ENCODE results near the gene WSCD1.

Gene WSCD1

GRCh38 chr17:6110088-6110487, 39.9 kb downstream of the WSCD1 start:
- no peak for DNase-seq

GRCh38 chr17:6110592-6110991, 40.4 kb downstream of the WSCD1 start:
- DNase-seq: no peak

GRCh38 chr17:6120351-6120750, 50.2 kb downstream of the WSCD1 start:
- no peak for DNase-seq

- DNase-seq: no peak
Measured at GRCh38 chr17:6124856-6125255, 54.7 kb downstream of the WSCD1 start.

GRCh38 chr17:6126768-6127167, 56.6 kb downstream of the WSCD1 start:
- DNase-seq: no peak

- no peak for DNase-seq
Measured at GRCh38 chr17:6134721-6135120, 64.5 kb downstream of the WSCD1 start.

- no peak for DNase-seq
Measured at GRCh38 chr17:6135236-6135635, 65.1 kb downstream of the WSCD1 start.

- DNase-seq: no peak
Measured at GRCh38 chr17:6135996-6136395, 65.8 kb downstream of the WSCD1 start.

- no peak for DNase-seq
Measured at GRCh38 chr17:6137716-6138502, 67.7 kb downstream of the WSCD1 start.

GRCh38 chr17:6138761-6139446, 68.7 kb downstream of the WSCD1 start:
- no peak for DNase-seq

- no peak for DNase-seq
Measured at GRCh38 chr17:6139447-6139832, 69.3 kb downstream of the WSCD1 start.

- no peak for DNase-seq
Measured at GRCh38 chr17:6140188-6140587, 70.0 kb downstream of the WSCD1 start.

GRCh38 chr17:6140728-6141330, 70.7 kb downstream of the WSCD1 start:
- no peak for DNase-seq

GRCh38 chr17:6142701-6143100, 72.5 kb downstream of the WSCD1 start:
- DNase-seq: no peak

- no peak for DNase-seq
Measured at GRCh38 chr17:6145946-6146345, 75.8 kb downstream of the WSCD1 start.

- no peak for DNase-seq
Measured at GRCh38 chr17:6147042-6147441, 76.9 kb downstream of the WSCD1 start.

GRCh38 chr17:6153375-6153774, 83.2 kb downstream of the WSCD1 start:
- DNase-seq: no peak

GRCh38 chr17:6157716-6158115, 87.5 kb downstream of the WSCD1 start:
- DNase-seq: no peak

- DNase-seq: no peak
Measured at GRCh38 chr17:6159541-6160231, 89.5 kb downstream of the WSCD1 start.

- no peak for DNase-seq
Measured at GRCh38 chr17:6160232-6160555, 90.0 kb downstream of the WSCD1 start.

GRCh38 chr17:6160911-6161855, 91.0 kb downstream of the WSCD1 start:
- DNase-seq: no peak

GRCh38 chr17:6162216-6162615, 92.0 kb downstream of the WSCD1 start:
- no peak for DNase-seq

GRCh38 chr17:6162892-6163291, 92.7 kb downstream of the WSCD1 start:
- DNase-seq: no peak

All from COR-L47 (cell line).